H1 (cell line): ENCODE measurements around the gene LEO1. TPM values are rescaled to one million over a fixed set of nuclear protein-coding genes. Genes with fewer than 3 reads are reported as not detected.

ENCODE experiments used
- CTCF ChIA-PET: fragments of 300-600 bp; sonication (Branson Sonifier 250); formaldehyde crosslinking; loops from one replicate; lab custom pipeline; 2021; ENCODE audit not compliant: partially characterized antibody; lab: Charles Lee
- POLR2A ChIA-PET: fragments of 300-600 bp; sonication (Branson Sonifier 250); formaldehyde crosslinking; loops from one replicate; lab custom pipeline; 2021; ENCODE audit warnings: inconsistent platforms; ENCODE audit not compliant: partially characterized antibody; lab: Charles Lee
- DNase-seq, 2 experiments: peaks; one replicate each; pipeline versions ENCODE4 v3.0.0 to v3.0.0-alpha.2; 2010 to 2022; ENCODE audit warnings: low spot score in 2 of 2, low read depth in 1 of 2, mixed read lengths in 1 of 2
- FAIRE-seq: peaks from 2 replicates; lab custom pipeline; 2011; peaks lifted over from hg19 to GRCh38; lab: Jason Lieb, UNC
- H2AFZ ChIP-seq: 2 replicates; pipeline ENCODE4 v1.8.1; 2012; ENCODE audit warnings: low read length, inconsistent platforms
- H2AK5ac ChIP-seq: 2 replicates; pipeline ENCODE4 v1.6.1; 2013; ENCODE audit warnings: low read depth, low read length
- H2BK120ac ChIP-seq: replicated peaks from 2 replicates; pipeline ENCODE3; 2013; ENCODE audit warnings: low read depth, low read length, inconsistent platforms
- H2BK12ac ChIP-seq: 2 replicates; pipeline ENCODE4 v1.6.1; 2013; ENCODE audit warnings: low read depth, low read length
- H2BK15ac ChIP-seq: 2 replicates; pipeline ENCODE4 v1.6.1; 2013; ENCODE audit warnings: low read length
- H2BK20ac ChIP-seq: 2 replicates; pipeline ENCODE4 v1.6.1; 2013; ENCODE audit warnings: low read length
- H2BK5ac ChIP-seq: 2 replicates; pipeline ENCODE4 v1.6.1; 2013; ENCODE audit warnings: low read depth, low read length
- H3K14ac ChIP-seq: 2 replicates; pipeline ENCODE4 v1.6.1; 2013; ENCODE audit warnings: inconsistent platforms; ENCODE audit not compliant: insufficient read length
- H3K18ac ChIP-seq: 2 replicates; pipeline ENCODE4 v1.6.1; 2013; ENCODE audit warnings: low read length; ENCODE audit errors: extremely low read depth
- H3K23ac ChIP-seq: 2 replicates; pipeline ENCODE4 v1.6.1; 2013; ENCODE audit warnings: inconsistent platforms; ENCODE audit not compliant: insufficient read length
- H3K23me2 ChIP-seq: 2 replicates; pipeline ENCODE4 v1.6.1; 2013; ENCODE audit warnings: low read depth, low read length
- H3K27ac ChIP-seq: 2 replicates; pipeline ENCODE4 v1.6.1; 2011; ENCODE audit warnings: low read depth, low read length, inconsistent platforms
- H3K27me3 ChIP-seq, 4 experiments: replicated peaks in 1 of 4; 1 replicate in 1 of 4; 2 replicates in 3 of 4; pipeline versions ENCODE4 v1.6.1 to v1.8.1; 2011 to 2013; ENCODE audit warnings: low read length in 3 of 4, mild to moderate bottlenecking in 3 of 4, inconsistent platforms in 2 of 4, mixed read lengths in 2 of 4, moderate library complexity in 1 of 4; ENCODE audit not compliant: control insufficient read depth in 3 of 4, insufficient read depth in 3 of 4; ENCODE audit errors: extremely low read depth in 1 of 4
- H3K36me3 ChIP-seq, 4 experiments: 2 replicates each; pipeline versions ENCODE4 v1.6.1 to v1.8.1; 2011 to 2013; ENCODE audit warnings: mild to moderate bottlenecking in 4 of 4, low read length in 3 of 4, moderate library complexity in 2 of 4, control low read depth in 1 of 4, inconsistent platforms in 1 of 4; ENCODE audit not compliant: insufficient read depth in 4 of 4, control insufficient read depth in 2 of 4
- H3K4ac ChIP-seq: replicated peaks from 2 replicates; pipeline ENCODE3; 2013; ENCODE audit warnings: low read length, low read depth, mixed read lengths, inconsistent platforms; ENCODE audit not compliant: insufficient read length
- H3K4me1 ChIP-seq, 4 experiments: replicated peaks in 1 of 4; 1 replicate in 1 of 4; 2 replicates in 3 of 4; pipeline versions ENCODE4 v1.6.1 to v1.8.1; 2011 to 2013; ENCODE audit warnings: low read length in 3 of 4, inconsistent platforms in 2 of 4, mixed read lengths in 1 of 4; ENCODE audit not compliant: insufficient read depth in 4 of 4, control insufficient read depth in 3 of 4
- H3K4me2 ChIP-seq, 2 experiments: 2 replicates each; pipeline versions ENCODE4 v1.6.1 to v1.8.1; 2011 to 2013; ENCODE audit warnings: low read depth in 2 of 2, low read length in 2 of 2, control low read depth in 1 of 2, inconsistent platforms in 1 of 2, mild to moderate bottlenecking in 1 of 2; ENCODE audit not compliant: insufficient read depth in 1 of 2
- H3K4me3 ChIP-seq, 4 experiments: fragments of 200-600, 300-600 bp in 1 of 4; sonication (generic), shearing (Covaris generic), sonication (Bioruptor Twin) in 1 of 4; 2 replicates each; pipeline versions ENCODE4 v1.5.1 to v1.8.1; 2011 to 2016; ENCODE audit warnings: low read length in 4 of 4, low read depth in 3 of 4, control low read depth in 2 of 4, inconsistent platforms in 2 of 4, mild to moderate bottlenecking in 2 of 4, mixed read lengths in 1 of 4, moderate library complexity in 1 of 4; ENCODE audit not compliant: insufficient read depth in 2 of 4; ENCODE audit errors: extremely low read depth in 1 of 4
- H3K56ac ChIP-seq: replicated peaks from 2 replicates; pipeline ENCODE3; 2013; ENCODE audit warnings: low read depth, mild to moderate bottlenecking, mixed read lengths, low read length, inconsistent platforms; ENCODE audit not compliant: insufficient read length
- H3K79me1 ChIP-seq: 2 replicates; pipeline ENCODE4 v1.6.1; 2013; ENCODE audit warnings: low read depth, low read length, control low read depth
- H3K79me2 ChIP-seq, 2 experiments: 2 replicates each; pipeline versions ENCODE4 v1.6.1 to v1.8.1; 2012 to 2013; ENCODE audit warnings: low read length in 2 of 2, mild to moderate bottlenecking in 2 of 2, inconsistent platforms in 1 of 2; ENCODE audit not compliant: insufficient read depth in 2 of 2, control insufficient read depth in 1 of 2
- H3K9ac ChIP-seq, 4 experiments: replicated peaks in 1 of 4; 1 replicate in 1 of 4; 2 replicates in 3 of 4; pipeline versions ENCODE4 v1.6.1 to v1.8.1; 2011 to 2013; ENCODE audit warnings: low read depth in 3 of 4, low read length in 3 of 4, control low read depth in 2 of 4, mild to moderate bottlenecking in 2 of 4, moderate library complexity in 2 of 4, inconsistent platforms in 1 of 4; ENCODE audit errors: extremely low read depth in 1 of 4
- H3K9me3 ChIP-seq, 2 experiments: 2 replicates each; pipeline versions ENCODE4 v1.6.1 to v1.8.1; 2012 to 2013; ENCODE audit warnings: mild to moderate bottlenecking in 2 of 2, moderate library complexity in 2 of 2, control low read depth in 1 of 2, inconsistent platforms in 1 of 2, low read depth in 1 of 2, low read length in 1 of 2, mixed read lengths in 1 of 2; ENCODE audit not compliant: insufficient read depth in 2 of 2
- H4K20me1 ChIP-seq, 2 experiments: replicated peaks in 1 of 2; 2 replicates each; pipeline versions ENCODE3 to v1.8.1; 2011 to 2013; ENCODE audit warnings: inconsistent platforms in 2 of 2, low read length in 2 of 2, mild to moderate bottlenecking in 1 of 2; ENCODE audit not compliant: insufficient read depth in 2 of 2, control insufficient read depth in 1 of 2
- H4K5ac ChIP-seq: 2 replicates; pipeline ENCODE4 v1.6.1; 2013; ENCODE audit warnings: low read length, low read depth, mixed read lengths, inconsistent platforms; ENCODE audit not compliant: insufficient read length
- H4K8ac ChIP-seq: 2 replicates; pipeline ENCODE4 v1.8.0; 2013; ENCODE audit warnings: mild to moderate bottlenecking, moderate library complexity, low read length, inconsistent platforms; ENCODE audit not compliant: insufficient read depth; ENCODE audit errors: extremely low read depth
- H4K91ac ChIP-seq: replicated peaks from 2 replicates; pipeline ENCODE3; 2013; ENCODE audit warnings: low read length, mixed read lengths, inconsistent platforms; ENCODE audit not compliant: insufficient read length
- GABPA ChIP-seq: IDR thresholded peaks from 2 replicates; pipeline ENCODE4 v1.6.1; 2011; ENCODE audit warnings: mild to moderate bottlenecking, low read length, moderate library complexity, borderline replicate concordance; ENCODE audit not compliant: insufficient read depth
- TAF1 ChIP-seq: IDR thresholded peaks from 2 replicates; pipeline ENCODE4 v1.6.1; 2011; ENCODE audit warnings: mild to moderate bottlenecking, low read depth, low read length
- TBP ChIP-seq: IDR thresholded peaks from 2 replicates; pipeline ENCODE4 v1.6.1; 2011; ENCODE audit warnings: low read depth, low read length, improper control_type of control experiment
- TCF12 ChIP-seq: IDR thresholded peaks from 2 replicates; pipeline ENCODE4 v1.6.1; 2011; ENCODE audit warnings: low read depth, mild to moderate bottlenecking, low read length
- WGBS, 2 experiments: shearing (Covaris generic) in 1 of 2; methylation state at CpG; one replicate each; pipeline versions ENCODE4 v1.1.6 to v1.1.7; 2013 to 2015; ENCODE audit warnings: low lambda C conversion rate in 2 of 2, mixed read lengths in 2 of 2, inconsistent platforms in 1 of 2, low coverage in 1 of 2, missing lambda C conversion rate in 1 of 2; ENCODE audit not compliant: insufficient replicate concordance in 2 of 2, insufficient coverage in 1 of 2, insufficient read length in 1 of 2; ENCODE audit errors: extremely low coverage in 1 of 2, missing lambda C conversion rate in 1 of 2; 5-methylcytosine and 5-hydroxymethylcytosine counted together
- long read RNA-seq, 2 experiments: library from RNA in 1 of 2; library from capped mRNA in 1 of 2; stranded (forward); transcript quantifications; one replicate each; pipeline ENCODE4 v2.0.0, GENCODE V29; 2021; ENCODE audit warnings: inconsistent platforms in 1 of 2
- polyA minus RNA-seq, 3 experiments: library from RNA; depleted of rRNA, polyadenylated mRNA; stranded (reverse); fragments of >200 nt; gene quantifications; 1 replicate in 2 of 3; 2 replicates in 1 of 3; pipeline ENCODE4 v1.2.3, GENCODE V29; 2011
- polyA plus RNA-seq, 7 experiments: library from polyadenylated mRNA; depleted of rRNA in 3 of 7; stranded (reverse) in 5 of 7; unstranded in 2 of 7; fragments of >200 nt in 5 of 7; fragments of 200-250 nt in 2 of 7; gene quantifications; 1 replicate in 5 of 7; 2 replicates in 1 of 7; 4 replicates in 1 of 7; pipeline versions ENCODE4 v1.2.1 to v1.2.3, GENCODE V29; 2011 to 2013; ENCODE audit warnings: missing spikeins in 2 of 7, mixed read lengths in 2 of 7
- total RNA-seq: library from RNA; stranded (reverse); fragmentation: NEBNext Ultra II Directional; extraction: Animal tissue kit (Norgen Biotek cat#: 25700); gene quantifications from 2 replicates; pipeline ENCODE4 v1.2.1, GENCODE V29; 2021
- TF ChIP-seq, protein P1 (sequence below): IDR thresholded peaks from 2 replicates; pipeline ENCODE4 v1.6.1; 2012; ENCODE audit warnings: inconsistent platforms
- TF ChIP-seq, protein P2 (sequence below): IDR thresholded peaks from 2 replicates; pipeline ENCODE4 v1.6.1; 2011; ENCODE audit warnings: low read length, improper control_type of control experiment

LEO1 gene
- total RNA-seq, result 27.4 and 29.2 TPM in 2 replicates
- 1.3 and 1.6 TPM in 2 replicates for polyA plus RNA-seq (2011; rRNA removed)
- polyA plus RNA-seq (2011; cell fraction: cytosol; rRNA removed), result 6.9 TPM
- polyA plus RNA-seq (2011; cell fraction: nucleus; rRNA removed), result 1.6 TPM
- 28.0 to 46.2 TPM (median 31.8 TPM) in 4 replicates for polyA plus RNA-seq (2012, experiment 1 of 2)
- polyA plus RNA-seq (2012, experiment 2 of 2), result 4.0 TPM
- polyA plus RNA-seq (2013, experiment 1 of 2), result 27.7 TPM
- polyA plus RNA-seq (2013, experiment 2 of 2), result 28.2 TPM
- polyA minus RNA-seq (2011; rRNA and poly(A)+ RNA removed), result 5.2 and 5.3 TPM in 2 replicates
- 6.2 TPM for polyA minus RNA-seq (2011; cell fraction: cytosol; rRNA and poly(A)+ RNA removed)
- 4.5 TPM for polyA minus RNA-seq (2011; cell fraction: nucleus; rRNA and poly(A)+ RNA removed)
- long read RNA-seq, experiment 1, partial matches to known transcripts, result 3 of 5 reads
- long read RNA-seq, experiment 1, other reads (novel, unspliced or antisense), result 1 of 5 reads
- long read RNA-seq, experiment 2, transcript LEO1-201 (12 exons, 2,193 nt), result major isoform, 64 of 78 reads
- long read RNA-seq, experiment 2, partial matches to known transcripts, result 7 of 78 reads
- long read RNA-seq, experiment 2, other reads (novel, unspliced or antisense), result 7 of 78 reads

DNA sequence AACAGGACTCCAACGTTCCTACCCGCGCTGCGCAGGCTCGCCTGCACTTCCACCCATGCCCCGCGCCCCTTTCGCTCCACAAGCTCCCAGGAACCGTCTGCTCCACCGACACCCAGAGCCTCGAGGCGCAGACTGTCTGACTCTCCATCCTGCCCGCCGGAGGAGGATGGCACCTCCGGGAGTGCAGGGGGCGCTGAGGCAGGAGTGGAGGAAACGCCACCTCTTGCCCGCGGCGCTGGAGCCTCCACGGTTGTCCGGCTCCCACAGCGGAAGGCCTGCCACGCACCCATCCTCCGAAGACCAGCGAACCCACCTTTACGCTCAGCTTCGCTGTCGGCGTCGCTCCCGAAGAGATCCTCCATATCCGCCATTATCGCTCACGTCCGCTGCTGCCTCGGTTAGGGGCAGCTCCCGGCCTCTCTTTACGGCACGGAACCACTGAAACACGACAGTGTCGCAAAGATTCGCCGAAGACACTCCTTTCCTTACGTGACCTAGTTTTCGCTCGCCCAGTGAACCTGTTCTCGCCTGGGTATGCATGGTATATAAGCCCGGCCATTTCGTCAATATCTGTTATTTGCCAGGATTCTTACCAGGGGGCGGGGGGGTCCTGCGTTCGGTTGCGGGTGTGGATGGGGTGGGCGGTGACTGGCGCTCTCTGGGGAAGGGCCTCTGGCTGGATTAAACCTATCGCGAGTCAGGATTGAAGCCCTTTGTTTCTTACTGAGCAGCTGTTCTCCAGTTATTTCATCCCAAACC, at the start of gene LEO1:
Gene LEO1, minus strand, starts transcription at position 404 of the 759 bp plus-strand sequence. Its CDS starts 33 bp downstream, at position 371.
- H4K8ac ChIP-seq, result peak within 1 kb of the TSS; percentile 95
- FAIRE-seq, result peak; percentile 88
- H3K36me3 ChIP-seq, result no peaks in the 10 kb centered on the region
- peak within 1 kb of the TSS; percentile 54 for H4K91ac ChIP-seq
- WGBS, 2 experiments, result 1% methylated on average over 56 of the region's 58 CpGs; no CpG with 5 or more reads in 1 of the 2 experiments
- H3K18ac ChIP-seq, result peak within 1 kb of the TSS; percentile 99
- H3K56ac ChIP-seq, result peak within 1 kb of the TSS; percentile 77
- CTCF ChIA-PET, result interaction anchor here (0.6 to 2.4 kb wide), 13 partner anchors 9 to 214 kb away, joined by 3 to 9 read pairs (median 3); no protein-coding TSS in a partner anchor
- H3K27me3 ChIP-seq, result no peaks in the 10 kb centered on the region
- H2AK5ac ChIP-seq, result no peak within 1 kb of the TSS
- H2BK5ac ChIP-seq, result peak within 1 kb of the TSS; percentile 99
- peak within 1 kb of the TSS; percentile 91; the same call in 1 of the 2 replicates for H2AFZ ChIP-seq
- peaks cover 7 to 45% of the 10 kb centered on the region in 2 experiments for H3K79me2 ChIP-seq
- H3K4me3 ChIP-seq, result peak within 1 kb of the TSS; percentile 92 to 100 (median 100)
- H3K4me1 ChIP-seq, result no peaks in the 10 kb centered on the region; a peak in 1 of 7 replicates
- peaks cover 8% of the 10 kb centered on the region; the same call in 1 of the 2 replicates for H3K23me2 ChIP-seq
- H3K14ac ChIP-seq, result no peak within 1 kb of the TSS
- 0 out of 2 replicates have a peak within 1 kb of the TSS, but pooled peaks have one; percentile 46 for H2BK15ac ChIP-seq
- POLR2A ChIA-PET, result interaction anchor here (0.6 to 3.0 kb wide), 42 partner anchors 9 to 873 kb away, joined by 3 to 17 read pairs (median 3); partner anchors contain the start of genes MAPK6 and TMOD3
- peak within 1 kb of the TSS; percentile 62 to 93 for H3K4me2 ChIP-seq
- H3K4ac ChIP-seq, result peak within 1 kb of the TSS; percentile 16
- peak within 1 kb of the TSS; percentile 97 for H3K27ac ChIP-seq
- H2BK120ac ChIP-seq, result no peak within 1 kb of the TSS
- no peak within 1 kb of the TSS for H2BK20ac ChIP-seq
- H2BK12ac ChIP-seq, result peak within 1 kb of the TSS; percentile 94; the same call in 1 of the 2 replicates
- H3K79me1 ChIP-seq, result no peaks in the 10 kb centered on the region; the same call in 1 of the 2 replicates
- peak within 1 kb of the TSS; percentile 91 to 97 (median 94) for H3K9ac ChIP-seq
- peak; percentile 81 to 83 for DNase-seq
- H3K9me3 ChIP-seq, result no peaks in the 10 kb centered on the region
- H3K23ac ChIP-seq, result no peak within 1 kb of the TSS
- no peaks in the 10 kb centered on the region for H4K20me1 ChIP-seq
- peak within 1 kb of the TSS; percentile 86 for H4K5ac ChIP-seq
- TF ChIP-seq TBP (peak; percentile 83), GABPA (no peak; the same call in 1 of the 2 replicates), TCF12 (no peak), TAF1 (peak; percentile 88)
- TF ChIP-seq, protein P1, sequence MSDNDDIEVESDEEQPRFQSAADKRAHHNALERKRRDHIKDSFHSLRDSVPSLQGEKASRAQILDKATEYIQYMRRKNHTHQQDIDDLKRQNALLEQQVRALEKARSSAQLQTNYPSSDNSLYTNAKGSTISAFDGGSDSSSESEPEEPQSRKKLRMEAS, result peak; percentile 26
- TF ChIP-seq, protein P2, sequence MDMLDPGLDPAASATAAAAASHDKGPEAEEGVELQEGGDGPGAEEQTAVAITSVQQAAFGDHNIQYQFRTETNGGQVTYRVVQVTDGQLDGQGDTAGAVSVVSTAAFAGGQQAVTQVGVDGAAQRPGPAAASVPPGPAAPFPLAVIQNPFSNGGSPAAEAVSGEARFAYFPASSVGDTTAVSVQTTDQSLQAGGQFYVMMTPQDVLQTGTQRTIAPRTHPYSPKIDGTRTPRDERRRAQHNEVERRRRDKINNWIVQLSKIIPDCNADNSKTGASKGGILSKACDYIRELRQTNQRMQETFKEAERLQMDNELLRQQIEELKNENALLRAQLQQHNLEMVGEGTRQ, result no peak
